ENCODE measurements around the gene KLHL10. TPM values are rescaled to one million over a fixed set of nuclear protein-coding genes. Genes with fewer than 3 reads are reported as not detected.

Gene KLHL10
- total RNA-seq, 1 experiment from 2014 or later = not detected

DNA sequence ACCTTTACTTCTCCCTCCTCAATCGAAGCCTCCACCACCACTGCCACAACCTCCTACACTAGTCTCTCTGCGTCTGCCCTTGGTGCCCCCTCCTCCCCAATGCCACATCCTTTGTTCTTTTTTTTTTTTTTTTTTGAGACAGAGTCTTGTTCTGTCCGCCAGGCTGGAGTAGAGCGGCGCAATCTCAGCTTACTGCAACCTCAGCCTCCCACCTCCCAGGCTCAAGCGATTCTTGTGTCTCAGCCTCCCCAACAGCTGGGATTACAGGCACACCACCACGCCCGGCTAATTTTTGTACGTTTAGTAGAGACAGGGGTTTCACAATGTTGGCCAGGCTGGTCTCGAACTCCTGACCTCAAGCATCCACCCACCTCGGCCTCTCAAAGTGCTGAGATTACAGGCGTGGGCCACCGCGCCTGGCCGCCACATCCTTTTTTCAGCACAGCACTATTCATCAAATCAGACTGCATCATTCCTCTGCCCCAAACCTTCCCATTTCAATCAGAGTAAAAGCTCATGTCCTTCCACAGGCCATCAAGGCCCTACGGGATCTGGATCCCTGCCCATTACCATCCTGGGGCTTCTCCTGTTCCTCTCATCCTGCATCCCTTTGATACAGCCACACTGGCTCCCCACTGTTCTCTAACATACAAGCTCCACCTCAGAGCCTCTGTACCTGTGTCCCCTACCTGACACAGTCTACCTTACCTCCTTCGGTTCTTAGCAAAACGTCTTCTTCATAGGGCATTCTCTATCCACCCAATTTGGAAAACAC, 25.6 kb downstream of the KLHL10 start:
- DNase-seq = no peak
- no peak overlapping the region for H3K27ac Mint-ChIP-seq (ENCODE audit: unreplicated experiment)
- intact Hi-C loops (cut with micrococcal nuclease; ENCODE audit: unreplicated experiment) = no loop called here
- no peaks in the 10 kb centered on the region for H3K27me3 Mint-ChIP-seq (ENCODE audit: insufficient read depth, unreplicated experiment)
- H3K4me3 ChIP-seq (ENCODE audit: low read depth, low read length) = no peak overlapping the region; the same call in 1 of the 2 replicates
- ChIA-PET POLR2A (interaction anchor here (1.0 kb wide), 1 partner anchor 67 kb away, joined by 3 read pairs; the partner anchor contains the start of gene ODAD4), CTCF (interaction anchor here (0.7 kb wide), 1 partner anchor 111 kb away, joined by 4 read pairs; no protein-coding TSS in a partner anchor)
- peaks cover 31% of the 10 kb centered on the region for H3K36me3 Mint-ChIP-seq (ENCODE audit: insufficient read depth, unreplicated experiment)
- peaks cover 10% of the 10 kb centered on the region for H3K4me1 ChIP-seq
- no peak for TF ChIP-seq CTCF (IDR thresholded peaks at IDR 0.05; ENCODE audit: insufficient read depth in 1 of 2, low read depth in 1 of 2, low read length in 1 of 2, severe bottlenecking in 1 of 2, unreplicated experiment in 1 of 2)
- BruUV-seq (replicated peaks) = no TSS peak
- H3K9me3 ChIP-seq = no peaks in the 10 kb centered on the region
- H3K36me3 ChIP-seq (ENCODE audit: control insufficient read depth, insufficient read depth, low read length) = peaks cover 4% of the 10 kb centered on the region
- H3K4me1 Mint-ChIP-seq (ENCODE audit: low read depth, unreplicated experiment) = peaks cover 7% of the 10 kb centered on the region
- H3K4me3 Mint-ChIP-seq (ENCODE audit: unreplicated experiment) = no peak overlapping the region
- H3K27me3 ChIP-seq (replicated peaks; ENCODE audit: control insufficient read depth, insufficient read depth, low read length) = no peaks in the 10 kb centered on the region
- no peaks in the 10 kb centered on the region for H3K9me3 Mint-ChIP-seq (ENCODE audit: unreplicated experiment)

DNA sequence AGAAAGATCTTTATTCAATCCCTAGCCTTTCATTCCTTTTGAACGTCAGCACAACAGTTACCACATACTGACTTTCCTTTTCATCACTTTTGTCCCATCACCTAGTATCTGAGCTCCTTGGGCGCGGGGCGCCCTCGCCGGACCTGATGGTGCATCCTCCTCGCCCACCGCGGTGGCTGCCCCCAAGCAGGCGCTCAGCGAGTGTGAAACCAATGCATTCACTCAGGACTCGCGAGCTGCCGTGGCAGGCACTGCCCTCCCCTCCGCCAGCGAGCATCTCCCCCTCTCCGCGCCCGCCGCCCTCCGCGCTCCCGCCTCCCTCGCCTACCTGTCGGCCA, 26.8 kb downstream of the KLHL10 start:
- intact Hi-C loops (cut with micrococcal nuclease; ENCODE audit: unreplicated experiment) = no loop called here
- peaks cover 43% of the 10 kb centered on the region for H3K36me3 Mint-ChIP-seq (ENCODE audit: insufficient read depth, unreplicated experiment)

More for the DNA sequence above, 26.8 kb downstream of the KLHL10 start:
- peaks cover 10% of the 10 kb centered on the region for H3K4me1 ChIP-seq
- H3K4me3 Mint-ChIP-seq (ENCODE audit: unreplicated experiment) = no peak overlapping the region
- no peak for DNase-seq
- no peak for TF ChIP-seq CTCF (IDR thresholded peaks at IDR 0.05; ENCODE audit: insufficient read depth in 1 of 2, low read depth in 1 of 2, low read length in 1 of 2, severe bottlenecking in 1 of 2, unreplicated experiment in 1 of 2)
- CTCF ChIA-PET = interaction anchor here (1.2 to 1.9 kb wide), 3 partner anchors 53 to 95 kb away, joined by 5 to 7 read pairs (median 7); partner anchors contain the start of genes JUP and P3H4
- H3K27me3 Mint-ChIP-seq (ENCODE audit: insufficient read depth, unreplicated experiment) = no peaks in the 10 kb centered on the region
- H3K27me3 ChIP-seq (replicated peaks; ENCODE audit: control insufficient read depth, insufficient read depth, low read length) = no peaks in the 10 kb centered on the region
- POLR2A ChIA-PET = interaction anchor here (1.0 to 1.5 kb wide), 4 partner anchors 48 to 175 kb away, joined by 3 to 6 read pairs (median 3); partner anchors contain the start of gene ODAD4
- no peak overlapping the region for H3K27ac Mint-ChIP-seq (ENCODE audit: unreplicated experiment)
- no TSS peak for BruUV-seq (replicated peaks)
- no peaks in the 10 kb centered on the region for H3K9me3 Mint-ChIP-seq (ENCODE audit: unreplicated experiment)
- H3K4me3 ChIP-seq (ENCODE audit: low read depth, low read length) = peak overlapping the region; percentile 97
- no peaks in the 10 kb centered on the region for H3K9me3 ChIP-seq
- H3K4me1 Mint-ChIP-seq (ENCODE audit: low read depth, unreplicated experiment) = peaks cover 7% of the 10 kb centered on the region
- peaks cover 6% of the 10 kb centered on the region for H3K36me3 ChIP-seq (ENCODE audit: control insufficient read depth, insufficient read depth, low read length)
